Dermis blood vessel endothelial cell (primary cell): ENCODE data around the gene HELZ2. TPM values are rescaled to one million over a fixed set of nuclear protein-coding genes. Genes with fewer than 3 reads are reported as not detected.
A peak's percentile ranks its signal among the peaks of the same experiment; 100 is the strongest.

Experiments used
- DNase-seq: peaks from one replicate; pipeline ENCODE4 v3.0.0; 2010
- total RNA-seq: library from RNA; depleted of rRNA; stranded (reverse); fragments of >200 nt; gene quantifications from 2 replicates; pipeline ENCODE4 v1.2.3, GENCODE V29; 2014

Gene HELZ2
- total RNA-seq, 1 donor from 2014 or later: 54.8 TPM

DNA sequence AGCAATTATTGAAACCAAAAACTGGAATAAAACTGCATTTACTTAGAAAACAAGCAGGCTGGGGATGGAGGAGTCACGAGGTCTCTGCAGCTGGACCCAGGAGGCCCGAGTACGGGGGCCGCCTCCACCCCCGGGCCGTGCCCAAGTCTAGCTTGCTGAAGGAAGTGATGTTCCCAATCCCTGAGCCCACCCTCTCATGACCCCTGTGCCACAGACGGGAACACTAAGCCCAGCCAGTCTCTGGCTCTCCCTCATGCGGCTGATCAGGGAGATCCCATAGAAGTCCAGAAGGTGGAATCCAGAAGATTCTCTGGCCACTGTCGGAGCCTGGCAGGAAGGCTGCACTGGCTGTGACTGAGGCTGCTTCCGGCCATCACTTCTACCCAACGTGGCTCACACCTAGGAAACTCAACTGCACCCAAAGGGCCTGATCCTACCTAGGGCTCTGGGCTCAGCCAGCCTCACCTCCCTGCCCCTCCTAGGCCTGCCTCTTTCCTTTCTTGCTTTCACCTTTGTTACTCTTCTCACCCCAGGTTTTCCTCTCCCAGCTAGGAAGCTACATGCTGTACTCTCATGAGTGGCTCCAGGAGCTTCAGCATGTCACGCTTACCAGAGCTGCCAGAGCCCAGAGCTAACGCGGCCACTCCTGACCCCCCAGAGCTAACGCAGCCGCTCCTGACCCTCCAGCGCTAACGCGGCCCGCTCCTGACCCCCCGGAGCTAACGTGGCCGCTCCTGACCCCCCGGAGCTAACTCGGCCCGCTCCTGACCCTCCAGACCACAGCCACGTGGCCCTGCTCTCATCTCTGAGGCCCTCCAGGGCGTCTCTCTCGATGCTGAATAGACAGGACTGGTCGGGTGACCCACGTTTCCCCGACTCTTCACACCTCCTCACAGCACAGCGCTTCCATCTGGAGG lies 24.7 kb upstream of the HELZ2 start:
- DNase-seq: no peak

DNA sequence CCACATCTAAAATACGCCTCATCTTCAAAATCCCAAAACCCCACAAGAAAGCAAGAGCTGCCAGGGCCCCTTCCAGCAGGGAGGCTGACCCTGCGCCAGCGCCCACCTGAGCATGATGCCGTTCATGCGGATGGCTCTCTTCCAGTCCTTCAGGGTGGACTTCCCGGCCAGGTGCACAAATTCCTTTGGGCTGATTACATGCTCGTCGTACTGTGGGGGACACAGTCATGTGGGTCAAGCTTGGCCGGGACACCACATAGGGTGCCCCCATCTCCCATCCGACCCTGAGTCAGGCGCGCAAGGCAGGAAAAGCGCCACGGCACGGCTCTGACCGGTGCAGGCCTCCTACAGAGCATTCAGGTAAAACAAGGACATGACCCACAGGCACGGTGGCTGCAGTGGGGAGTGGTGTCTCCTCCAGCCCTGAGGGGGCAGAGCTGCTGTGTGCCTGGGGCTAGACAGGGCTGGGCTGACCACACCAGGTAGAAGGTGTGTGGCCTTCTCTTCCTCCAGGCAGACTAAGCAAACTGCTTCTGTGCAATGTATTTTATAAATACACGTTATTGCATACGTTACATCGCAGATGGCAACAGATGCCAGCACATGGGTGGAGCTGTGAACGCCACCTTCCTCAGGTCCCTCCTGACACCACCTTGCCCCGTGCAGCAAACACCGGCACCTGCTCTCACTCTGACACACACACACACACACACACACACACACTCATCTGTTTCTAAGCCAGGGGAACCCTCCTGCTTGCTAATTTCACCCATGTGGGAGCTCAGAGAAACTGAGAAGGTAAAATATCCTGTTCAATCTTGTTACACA lies 23.8 kb upstream of the HELZ2 start:
- DNase-seq: no peak

DNA sequence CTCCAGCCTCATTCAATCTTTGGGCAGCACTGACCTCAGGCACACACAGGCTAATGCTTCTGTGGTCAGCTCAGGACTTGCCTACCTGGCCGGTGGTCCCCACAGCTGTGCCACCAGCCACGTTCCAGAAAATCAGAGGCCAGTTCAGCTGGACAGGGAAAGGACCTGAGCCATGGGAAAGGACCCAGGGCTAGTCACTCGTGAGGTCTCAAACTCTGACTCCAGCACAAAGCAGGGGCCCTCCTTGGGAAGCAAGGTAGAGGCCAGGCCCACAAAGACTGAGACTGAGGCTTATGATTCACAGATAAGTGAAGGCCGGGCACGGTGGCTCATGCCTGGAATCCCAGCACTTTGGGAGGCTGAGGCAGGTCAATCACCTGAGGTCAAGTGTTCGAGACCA lies 22.4 kb upstream of the HELZ2 start:
- DNase-seq: no peak

DNA sequence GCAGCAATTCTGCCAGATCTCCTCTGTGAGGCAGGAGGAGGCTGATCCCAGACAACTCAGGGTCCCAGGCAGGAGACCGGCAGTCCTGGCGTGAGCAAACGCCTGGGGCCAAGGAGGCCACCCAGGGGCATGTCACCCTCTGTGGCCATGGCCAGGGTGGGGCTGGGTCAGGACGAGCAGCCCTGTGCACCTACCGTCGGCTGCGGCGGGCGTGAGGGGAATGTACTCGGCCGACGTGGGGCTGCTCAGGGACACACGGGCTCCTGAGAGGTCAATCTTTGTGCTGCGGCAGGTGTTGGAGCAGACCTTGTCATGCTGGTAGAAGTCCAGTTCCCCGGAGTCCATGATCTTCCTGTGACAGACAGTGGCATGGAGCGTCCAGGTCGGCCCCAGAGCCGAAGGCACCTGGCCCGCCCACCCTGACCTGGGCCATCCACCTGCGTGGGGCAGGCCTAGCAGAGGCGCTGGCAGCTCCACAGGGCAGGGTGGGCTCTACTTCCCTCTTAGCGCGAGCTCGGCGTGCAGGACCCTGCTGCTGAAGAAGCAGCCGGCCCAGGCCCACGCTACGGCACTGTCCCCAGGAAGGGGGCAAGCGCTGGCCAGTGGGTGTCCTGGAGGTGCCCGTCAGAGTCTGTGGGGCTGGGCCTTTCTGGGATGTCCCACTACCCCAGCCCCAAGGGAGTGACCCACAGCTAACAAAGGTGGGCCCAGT lies 21.5 kb upstream of the HELZ2 start:
- DNase-seq: no peak

DNA sequence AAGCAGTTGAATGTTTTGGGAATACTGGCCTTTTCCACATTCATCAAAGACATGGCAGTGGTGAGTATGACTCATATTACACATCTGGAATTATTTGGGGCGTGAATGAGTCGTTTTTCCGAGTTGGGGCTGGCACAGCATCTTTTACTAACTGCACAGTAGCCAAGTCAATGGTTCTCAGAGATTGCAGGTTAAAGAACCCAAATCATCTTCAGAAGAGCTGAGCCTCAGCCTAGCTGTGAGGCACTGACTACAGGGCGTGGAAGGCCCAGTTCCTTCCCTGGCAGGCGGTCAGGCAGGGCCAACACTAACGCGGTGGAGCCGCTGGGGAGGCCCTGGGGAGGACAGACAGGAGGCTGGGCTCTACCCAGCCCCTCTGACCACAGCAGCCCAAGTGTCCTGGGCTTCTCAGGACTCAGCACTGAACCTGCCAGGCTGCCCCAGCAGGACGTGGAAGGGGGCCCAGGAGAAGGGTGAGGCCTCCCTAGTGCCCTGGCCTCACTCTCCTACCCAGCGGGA lies 20.1 kb upstream of the HELZ2 start:
- DNase-seq: no peak

DNA sequence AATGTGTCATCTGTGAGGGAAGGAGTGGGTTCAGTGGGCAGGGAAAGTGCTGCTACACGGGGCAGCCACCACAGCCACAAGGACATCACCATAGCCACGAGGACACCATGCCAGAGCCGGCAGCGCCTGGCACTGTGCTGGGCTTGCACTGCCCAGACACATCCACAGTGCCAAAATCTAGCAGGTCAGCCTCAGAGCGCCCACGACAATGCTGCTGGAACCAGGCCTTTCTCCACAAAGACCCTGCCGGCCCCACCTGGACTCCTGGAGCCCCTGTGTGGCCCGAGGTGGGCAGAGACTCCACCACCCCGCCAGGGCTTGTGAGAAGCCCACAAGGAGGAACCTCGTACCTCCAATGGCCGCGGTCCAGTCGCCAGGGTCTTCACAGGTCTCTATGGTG lies 18.6 kb upstream of the HELZ2 start:
- no peak for DNase-seq

DNA sequence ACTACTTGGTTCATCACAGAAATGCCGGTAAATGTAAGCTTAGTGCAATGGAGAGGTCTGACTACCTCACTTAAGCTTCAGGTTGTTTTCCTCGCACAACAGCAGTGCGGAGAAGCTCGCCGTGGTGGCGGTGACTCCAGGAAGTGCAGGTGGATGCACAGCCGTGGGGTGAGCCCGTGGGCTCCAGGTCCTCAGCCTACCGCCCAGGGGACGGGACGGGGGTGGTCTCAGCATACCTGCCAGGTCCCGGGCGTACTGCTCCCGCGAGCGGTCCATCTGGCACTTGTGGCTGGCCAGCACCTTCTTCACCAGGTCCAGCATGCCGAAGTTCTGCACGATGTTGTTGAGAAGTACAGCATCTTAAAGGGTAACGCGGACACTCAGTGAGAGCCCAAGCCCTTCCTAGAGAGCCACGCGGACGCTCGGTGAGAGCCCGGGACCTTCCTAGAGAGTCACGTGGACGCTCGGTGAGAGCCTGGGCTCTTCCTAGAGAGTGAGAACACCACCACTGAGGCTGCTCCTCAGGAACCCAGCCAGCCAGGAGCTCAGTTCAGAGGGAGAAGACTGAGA lies 17.8 kb upstream of the HELZ2 start:
- DNase-seq: no peak

DNA sequence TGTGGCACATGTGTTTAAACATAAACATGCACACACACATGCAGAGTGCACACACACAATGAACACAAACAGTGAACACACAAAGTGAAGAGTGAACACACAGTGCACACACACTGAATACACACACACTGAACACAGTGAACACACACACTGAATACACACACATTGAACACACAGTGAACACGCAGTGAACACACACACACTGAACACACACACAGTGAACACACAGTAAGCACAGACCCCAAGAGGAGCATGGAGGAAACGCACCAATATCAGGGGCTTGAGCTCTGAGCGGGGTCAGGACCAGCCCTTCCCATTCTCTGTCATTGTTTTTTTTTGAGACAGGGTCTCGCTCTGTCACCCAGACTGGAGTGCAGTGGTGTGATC lies 17.1 kb upstream of the HELZ2 start:
- DNase-seq: no peak

DNA sequence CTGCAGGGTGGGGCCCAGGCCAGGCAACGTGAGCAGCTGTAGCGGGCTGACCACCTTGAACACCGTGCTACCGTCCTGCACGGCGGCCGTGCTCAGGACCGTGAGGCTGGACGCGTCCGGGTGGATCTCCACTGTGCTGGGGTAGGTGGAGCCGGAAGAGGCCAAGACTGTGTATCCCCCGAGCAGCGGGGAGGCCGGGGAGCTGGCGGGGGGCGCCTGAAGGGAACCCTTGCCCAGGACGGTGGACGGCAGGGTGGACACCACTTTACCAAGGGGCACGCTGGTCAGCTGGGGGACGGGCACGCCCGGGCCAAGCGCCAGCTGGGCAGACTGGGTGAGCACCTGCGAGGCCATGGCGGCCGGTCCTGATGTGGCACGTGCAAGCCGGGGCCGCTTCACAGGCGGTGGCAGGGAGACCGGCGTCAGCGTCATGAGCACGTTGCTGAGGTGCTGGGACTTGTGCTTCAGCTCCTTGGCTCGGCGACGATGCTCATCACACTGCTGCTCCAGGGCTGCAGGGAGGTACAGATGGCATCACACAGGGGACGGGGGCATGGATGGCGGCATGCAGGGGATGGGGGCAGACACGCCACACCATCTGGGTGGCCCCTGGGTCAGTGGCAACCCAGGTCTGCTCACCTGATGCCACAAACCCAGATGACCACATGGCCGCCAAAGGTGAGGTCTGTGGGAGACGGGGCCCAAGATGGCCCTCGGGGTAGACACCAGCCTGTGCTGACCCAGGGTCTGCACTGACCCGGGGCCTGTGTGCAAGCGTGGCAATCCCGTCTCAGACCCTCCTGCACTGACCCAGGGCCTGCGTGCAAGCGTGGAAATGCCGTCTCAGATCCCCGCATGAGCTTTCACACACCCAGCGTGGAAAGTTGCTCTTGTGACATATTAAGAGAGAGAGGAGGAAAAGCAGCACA lies 16.4 kb upstream of the HELZ2 start:
- DNase-seq: no peak

DNA sequence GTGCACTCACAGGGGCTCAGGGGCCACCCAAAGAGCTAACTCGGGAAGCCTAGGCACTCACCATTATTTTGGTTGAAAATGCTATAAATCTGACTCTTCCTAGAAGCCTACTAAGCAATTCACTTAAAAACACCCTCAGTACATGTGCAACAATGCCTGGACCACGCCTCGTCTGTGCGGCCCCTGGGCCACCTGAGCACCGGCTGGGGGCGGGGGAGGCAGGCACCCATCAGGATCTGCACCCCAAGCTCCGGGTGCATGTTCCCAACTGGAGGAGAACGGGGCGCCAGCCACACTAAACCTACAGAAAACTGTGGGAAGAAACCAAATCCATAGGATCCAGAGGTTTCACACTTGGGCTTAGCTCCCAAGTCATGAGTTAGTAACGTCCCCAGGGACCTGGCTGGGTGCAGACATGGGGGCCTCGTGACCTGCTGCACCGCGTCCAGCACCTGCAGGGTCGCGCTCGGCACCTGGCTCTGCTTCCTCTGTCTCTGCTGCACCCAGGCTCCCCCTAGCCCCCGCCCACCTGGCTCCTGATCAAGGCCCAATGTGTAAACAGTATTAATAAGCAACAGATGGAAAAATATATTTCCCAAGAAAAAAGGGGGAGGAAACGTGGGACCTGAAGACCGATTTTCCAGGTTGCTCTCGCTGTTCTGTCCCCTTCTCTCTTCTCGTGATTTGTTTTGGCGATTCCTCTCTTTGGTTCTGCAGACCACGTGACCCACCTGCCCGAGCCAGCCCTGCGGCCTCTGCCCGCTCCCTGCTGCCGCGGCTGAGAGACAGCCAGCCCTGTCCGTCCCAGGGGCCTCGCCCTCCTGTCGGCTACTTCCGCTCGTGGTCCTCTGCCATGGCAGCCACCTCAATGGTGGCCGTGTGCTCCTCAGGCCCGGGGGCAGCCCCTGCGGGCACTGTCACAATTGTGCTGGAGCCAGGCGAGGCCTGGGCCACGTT lies 15.5 kb upstream of the HELZ2 start:
- DNase-seq: no peak

DNA sequence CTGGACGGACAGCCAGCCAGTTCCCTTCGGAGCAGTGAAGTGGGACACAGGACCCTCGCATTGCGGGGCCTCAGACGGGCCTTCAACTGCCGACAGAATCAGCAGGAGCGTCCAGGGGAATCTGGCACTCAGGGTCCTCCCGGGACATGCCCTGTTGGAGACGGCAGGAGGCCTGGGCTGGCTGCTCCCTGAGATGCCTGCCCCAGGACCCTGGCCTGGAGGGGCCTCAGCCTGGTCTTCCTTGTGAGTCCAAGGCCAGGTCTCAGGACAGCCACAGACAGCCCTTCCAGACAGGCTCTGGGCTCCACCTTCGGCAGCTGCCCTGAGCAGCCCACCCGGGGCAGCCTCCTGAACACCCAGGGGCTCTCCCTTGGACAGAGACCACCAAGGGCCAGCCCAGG lies 14.6 kb upstream of the HELZ2 start:
- no peak for DNase-seq

DNA sequence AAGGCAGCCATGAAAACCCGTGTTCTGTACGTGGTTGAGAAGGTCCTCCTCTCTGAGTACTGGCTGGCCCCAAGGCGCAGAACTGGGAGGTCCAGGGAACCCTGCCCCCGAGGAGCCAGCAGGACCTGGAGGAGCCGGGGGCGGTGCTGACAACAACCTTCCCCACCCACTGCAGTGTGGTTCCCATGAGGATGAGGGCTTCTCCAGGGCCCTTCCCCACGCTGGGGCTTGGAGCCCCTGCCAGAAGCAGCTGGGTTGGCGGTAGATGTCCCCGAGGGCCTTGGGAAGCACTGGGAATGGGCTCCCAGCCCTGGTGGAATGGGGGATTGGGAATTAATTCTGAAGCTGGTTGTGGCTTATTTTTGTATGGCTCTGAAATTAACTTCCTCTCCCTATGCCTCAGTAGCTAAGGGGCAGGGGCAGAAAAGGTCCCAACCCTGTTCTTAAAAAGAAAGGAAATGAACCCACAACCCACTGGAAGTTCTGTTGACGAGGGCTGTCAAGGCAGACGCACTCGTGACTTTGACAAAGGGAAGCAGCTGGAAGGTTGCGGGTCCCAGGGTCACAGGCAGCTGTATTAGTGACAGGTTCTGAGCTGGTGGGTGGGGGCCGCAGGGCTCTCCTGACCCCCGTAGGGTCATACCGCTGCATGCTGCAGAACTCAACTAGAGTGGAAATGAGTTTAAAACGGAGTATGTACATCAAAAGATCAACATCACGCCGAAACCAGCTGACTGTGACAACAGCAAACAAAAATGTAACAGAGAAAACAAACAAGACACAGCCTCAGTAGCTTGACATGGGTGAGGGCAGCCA lies 13.9 kb upstream of the HELZ2 start:
- no peak for DNase-seq

DNA sequence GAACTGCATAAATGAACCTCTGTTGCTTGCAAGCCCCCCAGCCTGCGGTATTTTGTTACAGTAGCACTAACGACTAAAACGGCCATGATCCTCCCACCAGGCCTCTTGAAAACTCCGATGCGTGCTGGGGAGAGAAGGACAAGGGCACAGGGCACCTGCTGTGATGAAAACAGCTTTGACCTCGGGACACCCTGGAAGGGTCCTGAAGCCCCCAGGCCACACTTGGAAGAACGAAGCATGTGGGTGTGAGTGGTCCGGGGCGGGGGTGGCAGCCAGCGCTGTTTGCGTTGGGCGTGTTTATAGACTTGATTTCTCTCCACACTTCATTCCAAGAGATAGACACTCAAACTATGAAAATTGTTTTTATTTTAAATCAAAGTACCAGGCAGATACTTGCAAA lies 13.2 kb upstream of the HELZ2 start:
- no peak for DNase-seq

DNA sequence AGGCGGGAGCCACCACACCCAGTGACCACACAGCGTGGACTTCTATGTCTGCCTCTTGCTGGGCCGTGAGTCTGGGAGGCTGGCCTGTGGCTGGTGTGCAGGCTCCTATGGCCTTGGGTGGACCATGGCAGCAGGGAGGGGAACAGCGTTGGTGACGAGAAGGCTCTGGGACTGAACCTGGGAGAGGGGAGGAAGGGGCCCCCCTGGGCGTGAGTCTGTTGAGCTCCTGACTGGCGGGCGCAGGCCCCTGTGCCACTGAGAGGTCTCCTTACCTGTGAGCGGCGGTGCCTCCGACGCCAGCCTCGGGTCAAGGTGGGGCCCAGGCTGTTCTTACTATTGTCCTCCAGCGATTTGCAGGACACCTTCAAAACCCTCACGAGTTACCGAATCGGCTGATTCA lies 12.8 kb upstream of the HELZ2 start:
- no peak for DNase-seq

DNA sequence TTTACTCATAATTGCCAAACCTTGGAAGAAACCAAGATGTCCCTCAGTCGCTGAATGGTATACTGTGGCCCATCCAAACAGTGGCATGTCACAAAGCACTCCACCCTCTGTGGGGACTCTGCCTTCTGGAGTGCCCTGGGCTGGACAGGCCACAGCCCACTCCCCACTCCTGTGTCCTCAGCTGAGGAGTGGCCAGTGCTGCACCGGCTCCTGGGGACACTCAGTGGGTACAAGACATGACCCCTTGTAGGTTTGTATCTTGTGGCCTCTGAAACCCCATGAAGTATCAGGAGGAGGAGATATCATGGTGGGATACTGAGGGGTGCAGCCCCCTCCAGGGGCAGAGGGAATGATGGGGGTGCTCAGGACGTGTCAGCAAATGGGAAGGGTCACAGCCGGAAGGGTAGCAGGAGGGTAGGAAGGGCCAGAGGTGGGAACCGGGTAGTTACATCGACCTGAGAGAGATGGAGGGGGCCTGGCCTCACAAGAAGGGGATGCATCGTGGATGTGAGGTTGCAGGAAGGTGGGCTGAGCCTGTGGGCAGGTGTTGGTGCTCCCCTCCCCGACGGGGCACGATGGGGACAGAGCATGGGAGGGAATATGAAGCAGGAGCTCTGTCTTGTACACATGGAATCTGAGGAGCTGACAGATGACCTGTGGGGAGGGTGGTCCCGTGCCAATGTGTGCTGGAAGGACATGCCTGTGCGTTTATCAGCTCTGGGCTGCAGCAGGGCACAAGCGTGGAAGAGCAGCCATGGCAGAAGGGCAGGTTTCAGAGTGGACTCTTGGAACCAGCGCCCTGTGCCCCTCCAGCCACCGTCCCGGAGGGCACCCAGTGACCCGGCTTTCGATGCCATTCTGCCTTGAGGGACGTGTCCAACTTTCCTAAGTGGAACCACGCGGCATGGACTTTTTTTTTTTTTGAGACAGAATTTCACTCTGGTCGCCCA lies 11.9 kb upstream of the HELZ2 start:
- no peak for DNase-seq

DNA sequence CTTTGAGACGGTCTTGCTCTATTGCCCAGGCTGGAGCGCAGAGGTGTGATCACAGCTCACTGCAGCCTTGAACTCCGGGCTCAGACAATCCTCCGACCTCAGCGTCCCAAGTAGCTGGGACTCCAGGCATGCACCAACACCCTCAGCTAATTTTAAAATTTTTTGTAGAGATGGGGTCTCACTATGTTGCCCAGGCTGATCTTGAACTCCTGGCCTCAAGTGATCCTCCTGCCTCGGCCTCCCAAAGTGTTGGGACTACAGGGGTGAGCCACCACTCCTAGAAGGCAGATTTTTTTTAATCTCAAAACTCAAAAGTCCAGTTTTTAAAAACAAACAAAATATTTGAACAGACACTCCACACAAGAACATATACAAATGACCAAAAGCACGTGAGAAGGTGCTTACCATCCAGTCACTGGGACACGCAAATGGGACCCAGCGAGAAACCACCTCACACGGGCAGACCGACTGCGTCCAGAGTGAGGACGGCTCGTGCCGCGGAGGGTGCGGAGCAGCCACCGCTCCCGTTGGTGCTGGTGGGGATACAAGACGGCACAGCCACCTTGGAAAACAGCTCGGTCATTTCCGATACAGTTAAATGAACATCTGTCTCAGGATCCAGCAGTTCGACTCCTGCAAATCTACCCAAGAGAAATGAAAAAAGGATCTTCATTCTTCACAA lies 8.5 kb upstream of the HELZ2 start:
- no peak for DNase-seq

DNA sequence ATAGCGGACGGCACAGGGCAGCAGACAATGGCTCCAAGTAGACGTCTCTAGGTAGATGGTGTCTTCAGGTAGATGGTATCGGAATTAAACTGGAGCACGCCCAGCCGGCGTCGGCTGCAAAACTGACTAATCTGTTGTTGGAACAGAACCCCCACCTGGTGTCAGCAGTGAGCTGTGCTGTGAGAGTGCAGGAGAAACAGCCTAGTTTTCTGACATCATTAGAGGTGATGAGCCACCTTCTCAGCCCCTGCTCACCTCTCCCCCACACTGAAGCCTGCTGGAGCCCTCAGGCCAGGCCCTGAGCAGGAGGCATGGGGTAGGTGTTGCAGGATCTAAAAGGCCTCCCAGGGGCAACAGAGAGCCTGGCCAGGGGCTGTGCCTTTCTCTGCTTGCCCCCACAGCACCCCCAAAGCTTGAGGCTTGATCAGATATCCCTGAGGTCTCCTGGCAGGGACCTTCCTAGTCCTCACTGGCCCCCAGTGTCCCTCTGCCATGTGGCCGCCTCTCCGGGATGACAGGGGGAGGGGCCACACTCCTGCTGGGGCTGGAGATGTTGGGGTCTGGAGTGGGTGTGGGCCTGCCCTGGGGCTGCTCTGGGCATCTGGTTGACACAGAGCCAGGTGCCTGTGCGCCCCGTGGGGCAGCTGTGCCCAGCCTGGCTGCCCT lies 6.9 kb upstream of the HELZ2 start:
- DNase-seq: peak; percentile 70
